HG03442 (cell line): ENCODE measurements around the gene RNF135.
A peak's percentile ranks its signal among the peaks of the same experiment; 100 is the strongest.
"Not testable (repeated sequence)": the region's sequence is repeated elsewhere in the genome, so short reads cannot be mapped to it uniquely, and the experiment has no call there.

Source experiments
- ATAC-seq: cut with Tn5 transposase; IDR thresholded peaks from one replicate; pipeline ENCODE4 v1.9.1; 2021; ENCODE audit warnings: mild to moderate bottlenecking, moderate library complexity; ENCODE audit not compliant: unreplicated experiment

Gene RNF135, protein sequence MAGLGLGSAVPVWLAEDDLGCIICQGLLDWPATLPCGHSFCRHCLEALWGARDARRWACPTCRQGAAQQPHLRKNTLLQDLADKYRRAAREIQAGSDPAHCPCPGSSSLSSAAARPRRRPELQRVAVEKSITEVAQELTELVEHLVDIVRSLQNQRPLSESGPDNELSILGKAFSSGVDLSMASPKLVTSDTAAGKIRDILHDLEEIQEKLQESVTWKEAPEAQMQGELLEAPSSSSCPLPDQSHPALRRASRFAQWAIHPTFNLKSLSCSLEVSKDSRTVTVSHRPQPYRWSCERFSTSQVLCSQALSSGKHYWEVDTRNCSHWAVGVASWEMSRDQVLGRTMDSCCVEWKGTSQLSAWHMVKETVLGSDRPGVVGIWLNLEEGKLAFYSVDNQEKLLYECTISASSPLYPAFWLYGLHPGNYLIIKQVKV

DNA sequence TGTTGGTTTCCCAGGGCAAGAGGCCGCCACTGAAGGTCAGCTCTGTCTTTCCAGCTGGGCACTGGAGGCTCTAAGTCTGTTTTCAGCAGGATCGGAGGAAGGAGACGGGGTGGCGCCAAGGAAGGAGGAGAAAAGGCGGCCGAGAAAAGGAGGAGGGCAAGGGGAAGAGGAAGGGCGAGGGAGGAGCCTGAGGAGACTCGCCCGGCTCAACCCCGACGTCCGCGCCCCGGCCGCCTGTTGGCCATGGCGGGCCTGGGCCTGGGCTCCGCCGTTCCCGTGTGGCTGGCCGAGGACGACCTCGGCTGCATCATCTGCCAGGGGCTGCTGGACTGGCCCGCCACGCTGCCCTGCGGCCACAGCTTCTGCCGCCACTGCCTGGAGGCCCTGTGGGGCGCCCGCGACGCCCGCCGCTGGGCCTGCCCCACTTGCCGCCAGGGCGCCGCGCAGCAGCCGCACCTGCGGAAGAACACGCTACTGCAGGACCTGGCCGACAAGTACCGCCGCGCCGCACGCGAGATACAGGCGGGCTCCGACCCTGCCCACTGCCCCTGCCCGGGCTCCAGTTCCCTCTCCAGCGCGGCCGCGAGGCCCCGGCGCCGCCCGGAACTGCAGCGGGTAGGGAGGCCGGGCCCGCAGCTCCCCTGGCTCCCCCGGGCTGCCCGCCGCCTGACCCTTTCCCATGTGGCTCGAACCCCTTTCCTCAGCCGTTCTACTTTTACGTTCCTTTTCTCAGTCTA, at the start of gene RNF135:
Gene RNF135, plus strand, starts transcription at position 209 of the 737 bp plus-strand sequence. Its CDS starts 35 bp downstream, at position 244.
- peak; percentile 57 for ATAC-seq

DNA sequence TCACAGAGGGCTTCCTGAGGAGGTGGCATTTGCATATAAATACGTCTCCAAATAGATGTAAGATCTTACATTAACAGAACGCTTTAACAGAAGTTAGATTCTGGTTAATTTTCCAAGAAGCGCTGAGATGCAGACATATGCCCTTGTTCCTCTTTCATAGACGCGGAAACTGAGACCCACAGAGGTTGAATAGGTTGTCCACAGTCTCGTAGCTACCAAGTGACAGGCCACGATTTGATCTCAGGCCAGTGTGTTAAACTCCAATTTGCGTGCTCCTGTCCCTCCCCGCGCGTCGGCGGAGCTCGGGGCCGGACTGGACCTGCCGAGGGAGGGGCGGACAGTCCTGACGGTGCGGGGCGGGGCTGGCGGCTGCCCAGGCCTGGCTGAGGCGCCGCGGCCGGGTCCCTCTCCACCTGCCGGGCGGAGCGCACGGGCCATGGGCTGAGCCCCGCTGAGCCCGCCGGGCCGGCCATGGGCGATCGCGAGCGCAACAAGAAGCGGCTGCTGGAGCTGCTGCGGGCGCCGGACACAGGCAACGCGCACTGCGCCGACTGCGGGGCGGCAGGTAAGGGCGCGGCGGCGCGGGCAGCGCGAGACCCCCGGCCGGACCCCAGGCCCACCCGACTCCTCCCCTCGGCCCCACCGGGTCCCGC, 49.2 kb upstream of the RNF135 start, which contains the start of gene ADAP2:
Gene ADAP2, plus strand, starts transcription at position 402 of the 653 bp plus-strand sequence. Its CDS starts 70 bp downstream, at position 472.
- no peak for ATAC-seq

DNA sequence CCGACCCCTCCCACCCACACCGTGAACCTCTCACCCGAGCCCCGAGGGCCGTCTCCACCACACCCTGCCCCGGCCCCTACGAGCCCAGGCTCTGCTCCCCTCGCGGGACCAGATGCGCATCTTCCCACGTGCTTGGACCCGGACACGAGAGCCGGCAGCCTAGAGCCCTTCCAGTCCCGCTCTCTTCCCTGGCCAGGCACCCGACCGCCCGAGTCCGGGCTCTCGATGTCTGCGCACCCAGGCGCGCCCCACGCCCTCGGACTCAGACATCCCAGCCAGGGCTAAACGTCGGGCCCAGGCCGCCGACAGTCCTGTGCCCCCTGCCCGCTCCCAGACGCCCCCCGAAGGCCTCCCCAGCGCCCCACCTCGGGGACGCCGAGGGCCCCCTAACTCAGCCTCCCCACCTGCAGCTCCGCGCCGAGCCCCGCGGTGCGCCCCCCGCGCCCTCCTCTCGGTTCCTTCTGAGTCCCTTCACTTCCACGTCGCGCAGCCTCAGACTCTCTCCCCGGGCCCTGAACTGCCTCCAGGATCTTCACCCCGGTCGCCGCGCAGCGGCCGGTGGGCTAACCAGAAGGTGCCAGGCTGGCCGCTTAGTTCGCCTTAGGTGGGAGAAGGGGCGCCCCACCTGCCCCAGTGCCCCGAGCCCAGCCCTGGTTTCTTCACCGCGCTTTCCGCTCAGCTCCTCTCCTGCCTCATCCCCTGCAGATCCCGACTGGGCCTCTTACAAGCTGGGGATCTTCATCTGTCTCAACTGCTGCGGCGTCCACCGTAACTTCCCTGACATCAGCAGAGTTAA, 48.4 kb upstream of the RNF135 start:
- ATAC-seq: no peak

DNA sequence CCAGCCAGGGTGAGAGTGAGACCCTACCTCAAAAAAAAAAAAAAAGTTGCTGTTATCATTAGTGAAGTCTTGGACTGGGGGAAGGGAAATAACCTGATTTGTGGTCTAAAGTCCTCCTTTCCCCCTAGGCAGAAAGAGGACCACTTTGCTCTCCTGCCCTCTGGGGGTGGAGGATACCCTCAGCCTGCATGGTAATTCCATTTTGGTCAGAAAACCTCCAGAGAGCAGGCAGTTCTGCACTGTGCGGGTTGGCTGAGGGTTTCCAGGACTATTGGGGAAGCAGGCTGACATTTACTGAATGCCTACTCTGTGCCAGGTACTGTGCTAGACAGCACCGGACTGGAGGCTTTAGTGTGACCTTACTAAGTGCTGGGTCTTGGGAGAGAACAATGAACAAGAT, 46.5 kb upstream of the RNF135 start:
- no peak for ATAC-seq

DNA sequence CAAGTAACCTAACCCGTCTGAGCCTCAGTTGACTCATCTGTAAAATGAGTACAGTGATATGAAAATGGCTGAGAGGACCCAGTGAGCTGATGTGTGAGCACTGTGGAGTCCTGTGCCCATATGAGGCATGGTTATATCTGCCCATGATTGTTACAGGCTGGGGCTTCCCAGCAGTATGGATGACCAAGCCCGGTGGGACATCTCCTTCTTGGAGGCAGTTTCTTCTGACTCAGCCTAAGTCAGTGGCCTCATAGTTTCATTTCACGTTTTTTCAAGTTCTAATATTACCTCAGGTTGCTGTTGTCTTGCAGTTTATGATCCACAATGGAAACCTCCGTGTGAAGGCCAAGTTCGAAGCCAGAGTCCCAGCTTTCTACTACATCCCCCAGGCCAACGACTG, 44.3 kb upstream of the RNF135 start:
- no peak for ATAC-seq

DNA sequence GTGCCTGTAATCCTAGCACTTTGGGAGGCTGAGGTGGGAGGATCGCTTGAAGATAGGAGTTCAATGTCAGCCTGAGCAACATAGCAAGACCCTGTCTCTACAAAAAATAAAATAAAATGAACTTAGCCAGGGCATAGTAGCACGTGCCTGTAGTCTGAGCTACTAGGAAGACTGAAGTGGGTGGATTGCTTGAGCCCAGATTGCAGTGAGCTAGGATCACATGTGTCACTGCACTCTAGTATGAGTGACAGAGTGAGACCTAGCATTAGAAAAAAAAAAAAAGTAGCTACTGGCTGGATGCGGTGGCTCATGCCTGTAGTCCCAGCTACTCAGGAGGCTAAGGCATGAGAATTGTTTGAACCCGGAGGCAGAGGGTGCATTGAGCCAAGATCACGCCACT, 43.1 kb upstream of the RNF135 start:
- no peak for ATAC-seq

DNA sequence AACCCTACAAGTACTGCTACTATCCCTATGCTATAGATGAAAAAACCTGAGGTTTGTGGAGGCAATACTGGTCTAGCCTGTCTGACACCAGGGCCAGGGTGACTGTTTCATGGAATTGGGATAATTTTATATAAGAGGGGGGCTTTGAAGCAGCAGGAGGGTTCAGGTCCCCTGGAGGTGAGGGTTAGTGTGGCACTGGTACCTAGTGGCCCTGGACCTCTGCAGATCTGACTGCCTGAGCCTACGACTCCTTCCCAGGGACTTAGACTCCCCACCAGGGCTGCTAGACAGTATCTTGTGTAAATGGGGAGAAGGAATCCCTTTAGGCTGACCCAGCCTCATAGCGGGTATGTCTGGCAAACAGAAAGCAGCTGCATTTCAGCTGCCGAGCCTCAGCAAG, 42.3 kb upstream of the RNF135 start:
- ATAC-seq: no peak

DNA sequence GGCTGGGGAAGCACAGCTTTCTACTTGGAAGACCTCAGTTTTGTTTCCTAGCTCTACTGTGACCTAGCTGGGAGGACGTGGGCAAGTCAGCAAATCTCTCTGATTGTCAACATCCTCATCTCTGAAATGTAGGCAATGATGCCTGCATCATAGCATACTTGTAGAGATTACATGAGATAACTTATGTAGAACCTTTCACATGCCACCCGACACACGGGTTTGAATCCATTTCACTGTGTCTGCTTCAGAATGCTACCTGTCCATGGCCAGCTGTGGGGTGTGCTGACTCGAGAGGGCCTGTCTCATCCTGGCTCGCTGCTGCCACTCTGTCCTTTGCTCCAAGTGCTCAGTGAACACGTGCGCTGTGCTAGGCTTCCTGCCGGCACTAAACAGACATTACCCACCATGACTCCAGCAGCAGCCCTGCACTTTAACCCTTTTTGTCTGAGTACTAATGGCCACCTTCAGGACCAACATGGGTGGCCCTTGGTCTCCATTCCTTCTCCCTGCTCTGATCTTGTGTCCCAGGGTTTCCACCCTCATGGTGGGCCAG, 41.7 kb upstream of the RNF135 start:
- no peak for ATAC-seq

DNA sequence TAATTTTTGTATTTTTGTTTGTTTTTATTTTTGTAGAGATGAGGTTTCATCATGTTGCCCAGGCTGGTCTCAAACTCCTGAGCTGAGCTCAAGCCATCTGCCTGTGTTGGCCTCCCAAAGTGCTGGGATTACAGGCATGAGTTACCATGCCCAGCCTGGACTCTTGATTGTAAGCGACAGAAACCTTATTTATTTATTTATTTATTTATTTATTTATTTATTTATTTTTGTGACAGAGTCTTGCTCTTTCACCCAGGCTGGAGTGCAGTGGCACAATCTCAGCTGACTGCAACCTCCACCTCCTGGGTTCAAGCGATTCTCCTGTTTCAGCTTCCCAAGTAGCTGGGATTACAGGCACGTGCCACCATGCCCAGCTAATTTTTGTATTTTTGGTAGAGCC, 41.0 kb upstream of the RNF135 start:
- not testable (repeated sequence) for ATAC-seq

DNA sequence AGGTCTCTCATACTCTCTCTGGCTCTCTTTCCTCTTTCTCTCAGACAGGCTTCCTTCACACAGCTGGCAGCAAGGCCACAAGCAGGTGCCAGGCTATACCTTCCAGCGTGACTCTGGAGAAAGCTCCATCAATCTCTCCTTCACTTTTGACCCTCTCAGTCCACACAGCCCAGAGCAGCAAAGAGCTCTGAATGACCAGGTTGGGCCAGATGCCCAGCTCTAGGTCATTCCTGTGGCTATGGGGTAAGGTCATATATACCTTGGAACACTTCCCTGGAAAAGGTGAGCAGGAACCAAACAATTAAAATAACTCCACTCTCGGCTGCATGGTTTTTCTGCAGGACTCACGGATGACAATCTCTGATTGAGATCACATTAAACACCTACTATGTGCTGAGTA, 40.3 kb upstream of the RNF135 start:
- no peak for ATAC-seq

DNA sequence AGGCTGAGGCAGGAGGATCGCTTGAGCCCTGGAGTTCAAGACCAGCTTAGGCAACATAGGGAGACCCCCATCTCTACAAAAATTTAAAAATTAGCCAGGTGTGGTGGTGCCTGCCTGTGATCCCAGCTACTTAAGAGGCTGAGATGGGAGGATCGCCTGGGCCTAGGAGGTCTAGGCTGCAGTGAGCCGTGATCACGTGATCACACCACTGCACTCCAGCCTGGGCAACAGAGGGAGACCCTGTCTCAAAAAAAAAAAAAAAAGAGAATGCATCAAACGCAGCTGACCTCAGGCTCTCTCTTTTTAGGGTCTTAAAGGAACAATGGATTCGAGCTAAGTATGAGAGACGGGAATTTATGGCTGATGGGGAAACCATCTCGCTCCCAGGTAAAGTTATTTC, 39.3 kb upstream of the RNF135 start:
- ATAC-seq: not testable (repeated sequence)

DNA sequence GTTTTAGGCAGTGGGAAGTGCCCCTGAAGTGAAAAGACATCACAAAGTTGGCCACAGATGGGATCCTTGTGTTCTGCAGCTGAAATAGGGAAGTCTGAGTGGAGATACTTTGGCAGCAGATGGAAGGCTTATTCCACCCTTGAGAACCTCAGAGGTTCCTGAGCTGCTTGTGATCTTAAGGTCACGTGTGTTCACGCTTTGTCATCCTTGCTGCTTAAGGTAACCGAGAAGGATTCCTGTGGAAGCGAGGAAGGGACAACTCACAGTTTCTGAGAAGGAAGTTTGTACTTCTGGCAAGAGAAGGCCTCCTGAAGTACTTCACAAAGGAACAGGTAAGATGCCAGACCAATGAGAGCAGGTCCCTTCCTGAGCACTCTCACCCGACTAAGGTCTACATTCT, 36.9 kb upstream of the RNF135 start:
- ATAC-seq: no peak

DNA sequence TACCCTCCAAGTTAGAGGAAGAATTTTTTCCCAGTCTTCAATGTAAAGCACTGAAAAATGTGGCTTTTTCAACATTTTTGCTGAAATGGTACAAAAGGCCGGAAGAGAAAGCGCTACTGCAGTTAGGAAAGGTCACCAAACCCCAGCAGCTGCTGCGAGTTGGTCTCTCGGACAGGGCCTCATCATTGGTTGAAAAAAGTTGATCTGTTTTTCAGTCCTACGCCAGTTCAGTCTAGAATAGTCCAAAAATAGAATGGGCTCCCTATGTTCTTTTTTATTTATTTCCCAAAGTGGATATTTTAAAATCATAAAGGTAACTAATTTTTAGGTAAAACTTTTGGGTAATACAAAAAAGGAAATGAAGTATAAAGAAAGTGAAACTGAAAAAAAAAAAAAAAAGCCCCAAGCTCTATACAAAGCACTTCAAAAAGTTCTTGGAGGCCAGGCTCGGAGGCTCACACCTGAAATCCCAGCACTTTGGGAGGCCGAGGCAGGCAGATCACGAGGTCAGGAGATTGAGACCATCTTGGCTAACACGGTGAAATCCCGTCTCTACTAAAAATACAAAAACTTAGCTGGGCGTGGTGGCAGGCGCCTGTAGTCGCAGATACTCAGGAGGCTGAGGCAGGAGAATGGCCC, 31.7 kb upstream of the RNF135 start:
- ATAC-seq: no peak

DNA sequence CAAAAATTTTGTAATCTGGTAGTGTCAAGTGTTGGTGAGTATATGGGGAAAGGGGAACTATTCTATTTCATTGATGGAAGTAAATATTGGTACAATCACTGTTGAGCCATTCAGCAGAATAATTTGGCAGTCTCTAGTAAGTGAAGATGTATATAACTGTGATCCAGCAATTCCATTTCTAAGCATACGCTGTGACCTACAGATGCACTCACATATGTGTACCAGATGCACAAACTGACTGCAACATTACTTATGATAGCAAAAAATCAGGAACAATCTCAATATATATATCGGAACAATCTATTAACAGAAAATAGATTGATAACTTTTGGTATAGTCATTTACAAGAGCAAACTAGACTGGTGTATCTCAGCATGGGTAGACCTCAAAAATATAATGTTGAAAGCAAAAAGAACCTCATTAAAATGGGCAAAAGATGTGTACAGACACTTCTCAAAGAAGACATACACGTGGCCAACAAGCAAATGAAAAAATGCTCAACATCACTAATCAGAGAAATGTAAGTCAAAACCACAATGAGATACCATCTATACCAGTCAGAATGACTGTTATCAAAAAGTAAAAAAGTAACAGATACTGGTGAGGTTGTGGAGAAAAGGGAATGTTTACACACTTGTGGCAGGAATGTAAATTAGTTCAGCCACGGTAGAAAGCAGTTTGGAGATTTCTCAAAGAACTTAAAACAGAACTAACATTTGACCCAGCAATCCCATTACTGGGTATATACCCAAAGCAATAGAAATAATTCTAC, 28.3 kb upstream of the RNF135 start:
- no peak for ATAC-seq

DNA sequence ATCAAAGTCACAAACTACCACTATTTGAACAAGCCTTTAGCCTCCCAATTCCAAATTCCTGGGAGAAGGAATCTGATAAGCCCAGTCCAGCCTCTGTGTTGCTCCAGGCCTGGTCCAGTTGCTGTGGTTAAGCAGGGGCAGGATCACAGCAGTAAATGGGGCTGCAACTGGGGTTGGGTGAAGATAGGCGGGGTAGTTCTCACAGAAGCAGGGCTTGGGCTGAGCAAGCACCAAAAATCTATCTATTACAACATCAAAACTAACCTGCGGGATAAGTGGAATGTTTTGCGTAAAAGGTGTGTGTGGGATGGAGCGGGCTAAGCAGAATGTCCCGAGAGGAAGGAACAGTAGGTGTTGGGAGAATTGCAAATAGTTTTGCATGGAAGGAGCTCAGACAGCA, 23.0 kb upstream of the RNF135 start:
- ATAC-seq: no peak

DNA sequence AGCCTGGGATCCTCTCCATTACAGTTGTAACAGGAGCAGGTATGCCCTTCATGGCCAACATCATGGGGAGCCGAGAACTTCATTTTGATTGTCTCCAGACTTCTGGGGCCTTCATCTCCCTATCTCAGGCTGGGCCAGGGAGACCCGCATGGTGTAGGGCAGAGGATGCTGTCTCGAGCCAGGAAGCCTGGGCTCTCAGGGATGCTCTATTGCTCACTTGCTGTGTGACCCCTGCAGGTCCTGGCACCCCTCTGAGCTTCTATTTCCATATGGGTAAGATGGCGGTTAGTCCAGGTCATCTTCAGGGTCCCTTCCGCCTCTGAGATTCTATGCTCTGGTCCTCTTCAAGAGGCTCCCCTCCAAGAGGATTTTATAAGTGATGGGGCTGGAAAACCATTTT, 20.6 kb upstream of the RNF135 start:
- ATAC-seq: no peak

DNA sequence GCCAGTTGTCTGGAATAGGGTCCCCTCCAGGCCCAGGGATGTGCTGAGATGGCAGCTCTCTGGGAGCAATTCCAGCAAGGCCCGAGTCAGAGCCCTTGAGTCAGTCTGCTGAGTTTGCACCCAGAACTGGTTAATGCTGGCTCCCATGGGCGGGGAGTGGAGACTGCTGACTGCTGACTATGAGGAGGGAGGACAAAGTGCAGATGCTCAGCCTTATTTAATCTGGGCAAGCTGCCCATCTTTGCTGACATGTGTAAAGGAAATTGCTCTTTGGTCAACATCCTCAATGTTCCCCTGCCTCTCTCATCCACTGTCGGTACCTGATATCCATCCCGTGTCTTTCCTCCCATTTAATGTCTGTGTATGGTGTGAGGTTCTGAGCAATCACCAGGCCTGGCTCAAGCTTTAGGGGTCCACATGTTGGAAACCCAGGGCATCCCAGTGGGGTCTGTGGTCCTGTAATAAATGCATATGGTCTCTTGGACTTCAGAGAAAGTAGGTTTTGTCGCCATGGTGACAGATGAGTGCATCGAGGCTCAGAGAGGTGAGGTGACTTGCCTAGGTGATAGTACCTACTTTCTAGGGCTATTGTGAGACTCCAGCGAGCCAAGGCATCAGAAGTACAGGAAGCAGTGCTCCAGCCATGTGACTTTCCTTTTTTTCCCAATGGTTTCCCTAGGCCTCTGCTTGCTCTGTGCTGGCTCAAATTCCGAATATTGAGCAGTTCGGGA, 20.0 kb upstream of the RNF135 start:
- no peak for ATAC-seq

DNA sequence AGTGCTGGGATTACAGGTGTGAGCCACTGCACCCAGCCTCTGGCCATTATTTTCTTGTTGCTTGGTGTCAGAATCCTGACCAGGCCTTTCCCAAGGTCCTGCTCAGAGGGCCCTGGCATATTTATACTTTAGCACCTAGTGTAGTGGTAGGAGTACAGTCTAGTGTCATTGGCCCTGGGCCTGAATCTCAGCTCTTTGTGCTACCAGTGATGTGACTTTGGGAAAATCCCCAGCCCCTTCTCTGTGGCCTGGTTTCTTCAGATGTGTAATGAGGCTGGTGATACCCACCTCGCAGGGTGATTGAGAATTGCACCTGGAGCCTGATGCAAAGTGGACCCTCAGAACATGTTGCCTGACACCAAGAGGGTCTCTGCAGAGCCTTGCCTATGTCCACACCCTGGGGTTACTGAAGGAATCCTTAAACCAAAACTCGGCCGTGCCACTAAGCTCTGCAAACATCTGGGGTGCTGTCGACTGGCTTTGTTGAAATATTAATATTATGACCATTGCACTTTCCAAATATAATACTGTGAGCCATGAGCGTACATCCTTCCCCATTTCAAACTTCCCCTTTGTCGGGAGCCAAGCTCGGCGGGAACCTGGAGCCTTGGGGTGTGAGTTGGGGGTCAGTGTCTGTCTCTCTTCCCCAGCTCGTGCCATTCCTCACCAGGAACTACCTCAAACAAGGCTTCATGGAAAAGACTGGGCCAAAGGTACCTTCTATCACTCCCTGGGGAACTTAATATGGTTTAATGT, 18.0 kb upstream of the RNF135 start:
- ATAC-seq: no peak
